Parathyroid adenoma (tissue), 2 donors: Measurements from ENCODE around the gene CGAS.

Experiments
- H2AFZ ChIP-seq: fragments of 300-600 bp; sonication (generic); one replicate; pipeline ENCODE4 v1.7.0; 2017; ENCODE audit warnings: antibody characterized with exemption, mild to moderate bottlenecking
- H3K27ac ChIP-seq: fragments of 300-600 bp; sonication (generic); one replicate; pipeline ENCODE4 v1.7.0; 2017
- H3K27me3 ChIP-seq: fragments of 300-600 bp; sonication (generic); one replicate; pipeline ENCODE4 v1.7.0; 2017; ENCODE audit warnings: low read length; ENCODE audit not compliant: control insufficient read depth, insufficient read depth
- H3K36me3 ChIP-seq: fragments of 300-600 bp; sonication (generic); one replicate; pipeline ENCODE4 v1.7.0; 2017; ENCODE audit warnings: low read length; ENCODE audit not compliant: control insufficient read depth, insufficient read depth
- H3K4me1 ChIP-seq: fragments of 300-600 bp; sonication (generic); one replicate; pipeline ENCODE4 v1.7.0; 2017; ENCODE audit warnings: control low read depth
- H3K4me2 ChIP-seq: fragments of 300-600 bp; sonication (generic); one replicate; pipeline ENCODE4 v1.7.0; 2017; ENCODE audit warnings: low read length
- H3K4me3 ChIP-seq: fragments of 300-600 bp; sonication (generic); one replicate; pipeline ENCODE4 v1.7.0; 2017; ENCODE audit warnings: low read depth, low read length
- H3K79me2 ChIP-seq: fragments of 300-600 bp; sonication (generic); one replicate; pipeline ENCODE4 v1.7.0; 2017; ENCODE audit warnings: control low read depth
- H3K9ac ChIP-seq: fragments of 300-600 bp; sonication (generic); one replicate; pipeline ENCODE4 v1.7.0; 2017; ENCODE audit warnings: mild to moderate bottlenecking
- H3K9me3 ChIP-seq: fragments of 300-600 bp; sonication (generic); one replicate; pipeline ENCODE4 v1.7.0; 2017; ENCODE audit warnings: low read length; ENCODE audit not compliant: control insufficient read depth
- TF ChIP-seq, protein P1 (sequence below): fragments of 300-600 bp; sonication (generic); IDR thresholded peaks from one replicate; pipeline ENCODE4 v1.7.0; 2017; ENCODE audit warnings: antibody characterized with exemption, mild to moderate bottlenecking
- donor health status: primary hyperparathyroidism.

Gene CGAS

DNA sequence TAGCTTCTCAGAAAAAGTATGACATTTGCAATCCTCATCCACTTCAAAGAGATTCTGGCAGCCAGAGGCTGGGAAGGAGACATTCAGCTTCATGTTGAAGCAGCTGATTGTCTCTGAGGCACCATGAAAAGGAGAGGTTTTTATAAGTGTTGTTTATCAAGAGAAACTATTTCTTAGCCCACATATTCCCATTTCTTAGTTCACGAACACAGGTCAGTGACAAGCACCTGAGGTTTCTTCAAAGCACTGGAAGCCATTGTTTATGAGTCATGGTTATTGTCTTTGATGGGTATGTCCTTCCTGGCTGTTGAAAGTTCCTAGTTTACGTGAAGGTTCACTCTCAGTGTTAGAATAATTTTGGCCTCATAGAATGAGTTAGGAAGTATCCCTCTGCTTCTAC, 60.4 kb downstream of the CGAS start:
- Histone ChIP-seq H3K27ac (no peak overlapping the region), H3K27me3 (no peaks in the 10 kb centered on the region), H2AFZ (no peak overlapping the region), H3K9ac (no peak overlapping the region), H3K36me3 (no peaks in the 10 kb centered on the region), H3K9me3 (no peaks in the 10 kb centered on the region), H3K79me2 (no peaks in the 10 kb centered on the region), H3K4me1 (no peaks in the 10 kb centered on the region), H3K4me3 (no peak overlapping the region), H3K4me2 (no peak overlapping the region)
- TF ChIP-seq, protein P1, sequence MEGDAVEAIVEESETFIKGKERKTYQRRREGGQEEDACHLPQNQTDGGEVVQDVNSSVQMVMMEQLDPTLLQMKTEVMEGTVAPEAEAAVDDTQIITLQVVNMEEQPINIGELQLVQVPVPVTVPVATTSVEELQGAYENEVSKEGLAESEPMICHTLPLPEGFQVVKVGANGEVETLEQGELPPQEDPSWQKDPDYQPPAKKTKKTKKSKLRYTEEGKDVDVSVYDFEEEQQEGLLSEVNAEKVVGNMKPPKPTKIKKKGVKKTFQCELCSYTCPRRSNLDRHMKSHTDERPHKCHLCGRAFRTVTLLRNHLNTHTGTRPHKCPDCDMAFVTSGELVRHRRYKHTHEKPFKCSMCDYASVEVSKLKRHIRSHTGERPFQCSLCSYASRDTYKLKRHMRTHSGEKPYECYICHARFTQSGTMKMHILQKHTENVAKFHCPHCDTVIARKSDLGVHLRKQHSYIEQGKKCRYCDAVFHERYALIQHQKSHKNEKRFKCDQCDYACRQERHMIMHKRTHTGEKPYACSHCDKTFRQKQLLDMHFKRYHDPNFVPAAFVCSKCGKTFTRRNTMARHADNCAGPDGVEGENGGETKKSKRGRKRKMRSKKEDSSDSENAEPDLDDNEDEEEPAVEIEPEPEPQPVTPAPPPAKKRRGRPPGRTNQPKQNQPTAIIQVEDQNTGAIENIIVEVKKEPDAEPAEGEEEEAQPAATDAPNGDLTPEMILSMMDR: no peak

- no peak overlapping the region for H2AFZ ChIP-seq
- no peaks in the 10 kb centered on the region for H3K79me2 ChIP-seq
- no peaks in the 10 kb centered on the region for H3K36me3 ChIP-seq
- no peaks in the 10 kb centered on the region for H3K4me1 ChIP-seq
- H3K4me3 ChIP-seq: no peak overlapping the region
- TF ChIP-seq, protein P1: no peak
- no peak overlapping the region for H3K9ac ChIP-seq
- no peak overlapping the region for H3K4me2 ChIP-seq
- no peaks in the 10 kb centered on the region for H3K9me3 ChIP-seq
- H3K27ac ChIP-seq: no peak overlapping the region
- no peaks in the 10 kb centered on the region for H3K27me3 ChIP-seq
Measured at GRCh38 chr6:73389854-73390253, 62.2 kb downstream of the CGAS start.

- TF ChIP-seq, protein P1: peak; percentile 59
- Histone ChIP-seq H3K9ac (no peak overlapping the region), H2AFZ (peak overlapping the region; percentile 88), H3K79me2 (no peaks in the 10 kb centered on the region), H3K27ac (peak overlapping the region; percentile 65), H3K27me3 (no peaks in the 10 kb centered on the region), H3K4me2 (peak overlapping the region; percentile 79), H3K4me1 (no peaks in the 10 kb centered on the region), H3K36me3 (no peaks in the 10 kb centered on the region), H3K9me3 (no peaks in the 10 kb centered on the region), H3K4me3 (peak overlapping the region; percentile 58)
Measured at GRCh38 chr6:73388800-73389512, 63.1 kb downstream of the CGAS start.

- H3K9ac ChIP-seq: no peak overlapping the region
- TF ChIP-seq, protein P1: no peak
- no peaks in the 10 kb centered on the region for H3K4me1 ChIP-seq
- H3K4me3 ChIP-seq: peak overlapping the region; percentile 58
- no peaks in the 10 kb centered on the region for H3K79me2 ChIP-seq
- no peaks in the 10 kb centered on the region for H3K27me3 ChIP-seq
- H3K9me3 ChIP-seq: no peaks in the 10 kb centered on the region
- peak overlapping the region; percentile 65 for H3K27ac ChIP-seq
- H3K36me3 ChIP-seq: no peaks in the 10 kb centered on the region
- H3K4me2 ChIP-seq: peak overlapping the region; percentile 79
- peak overlapping the region; percentile 88 for H2AFZ ChIP-seq
Measured at GRCh38 chr6:73388433-73388799, 63.7 kb downstream of the CGAS start.
